HG03469 (cell line): Measurements from ENCODE around the gene BHMT2.

ENCODE experiments used
- ATAC-seq: cut with Tn5 transposase; IDR thresholded peaks from one replicate; pipeline ENCODE4 v1.9.1; 2021; ENCODE audit warnings: mild to moderate bottlenecking, moderate library complexity, moderate number of reproducible peaks; ENCODE audit not compliant: unreplicated experiment

BHMT2 gene

GRCh38 chr5:79112703-79113058 is 43.1 kb downstream of the BHMT2 start:
- no peak for ATAC-seq

- ATAC-seq = no peak
Measured at GRCh38 chr5:79119486-79119885, 49.9 kb downstream of the BHMT2 start.

GRCh38 chr5:79120221-79120620 is 50.7 kb downstream of the BHMT2 start:
- no peak for ATAC-seq

GRCh38 chr5:79122973-79123372 is 53.4 kb downstream of the BHMT2 start:
- no peak for ATAC-seq

GRCh38 chr5:79124607-79125006 is 55.0 kb downstream of the BHMT2 start:
- ATAC-seq = no peak

DNA sequence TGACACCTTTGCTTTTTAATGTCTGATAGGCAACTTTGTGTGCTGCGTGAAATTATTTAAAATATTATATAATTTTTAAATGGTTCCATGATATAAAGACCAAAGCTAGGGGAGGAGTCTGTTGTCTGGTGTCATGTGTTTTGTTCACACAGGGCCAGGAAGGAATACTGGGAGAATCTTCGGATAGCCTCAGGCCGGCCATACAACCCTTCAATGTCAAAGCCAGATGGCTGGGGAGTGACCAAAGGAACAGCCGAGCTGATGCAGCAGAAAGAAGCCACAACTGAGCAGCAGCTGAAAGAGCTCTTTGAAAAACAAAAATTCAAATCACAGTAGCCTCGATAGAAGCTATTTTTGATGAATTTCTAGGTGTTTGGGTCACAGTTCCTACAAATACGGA is 61.2 kb downstream of the BHMT2 start:
- no peak for ATAC-seq

GRCh38 chr5:79133121-79133656 is 63.6 kb downstream of the BHMT2 start:
- ATAC-seq = no peak

DNA sequence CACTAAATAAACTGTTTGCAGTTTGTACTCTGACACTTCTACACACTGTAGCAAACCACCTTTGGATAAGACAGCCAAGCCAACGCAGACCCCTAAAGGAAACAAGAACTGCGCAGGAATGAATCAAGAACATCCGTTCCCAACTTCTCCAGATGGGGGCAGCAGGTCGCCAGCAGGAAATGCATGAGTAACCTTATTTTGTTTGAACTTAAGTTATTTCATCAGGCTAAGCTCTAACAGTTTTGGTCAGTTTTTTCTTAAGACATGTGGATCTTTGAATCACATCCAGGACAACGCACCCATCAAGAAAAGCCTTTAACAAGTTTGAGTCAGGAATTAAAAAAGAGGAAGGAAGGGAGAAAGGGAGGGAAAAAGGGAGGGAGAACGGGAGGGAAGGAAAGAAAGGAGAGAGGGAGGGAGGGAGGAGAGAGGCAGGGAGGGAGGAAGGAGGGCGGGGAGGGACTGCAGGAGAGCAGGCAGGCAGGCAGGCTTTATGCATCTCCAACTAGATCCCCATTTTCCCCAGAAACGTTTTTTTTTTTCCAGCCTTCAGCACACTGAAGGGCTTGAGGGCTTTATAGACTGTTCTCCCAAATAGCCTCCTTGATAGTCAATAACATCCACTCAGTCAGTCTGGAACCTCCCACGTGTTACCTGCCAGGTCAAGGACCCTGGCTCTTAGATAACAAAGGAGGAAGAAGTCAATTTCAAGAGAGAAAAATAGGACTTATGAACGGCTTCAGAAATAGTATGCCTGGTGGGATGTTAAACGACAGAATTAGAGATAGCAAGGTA is 64.3 kb downstream of the BHMT2 start:
- ATAC-seq = no peak

GRCh38 chr5:79135790-79136553 is 66.4 kb downstream of the BHMT2 start:
- ATAC-seq = no peak

DNA sequence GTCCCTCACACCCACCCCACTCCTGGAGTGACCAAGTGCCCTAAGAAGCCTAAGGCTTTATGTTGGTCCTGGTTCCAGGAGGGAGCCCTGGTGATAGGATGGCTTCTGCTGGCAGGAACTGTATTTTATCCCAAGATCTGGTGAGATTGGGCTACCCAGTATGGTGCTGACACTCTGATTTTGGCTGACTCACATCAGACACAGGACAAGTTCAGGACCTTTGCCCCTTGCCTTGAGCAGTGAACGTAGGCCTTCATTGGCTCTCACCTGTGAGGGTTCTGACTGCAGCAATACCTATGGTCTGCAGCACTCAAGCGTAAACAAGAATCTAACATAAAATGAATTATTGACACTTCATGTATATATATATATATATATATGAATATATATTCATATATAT is 67.1 kb downstream of the BHMT2 start:
- ATAC-seq = no peak
